Natural killer cell (primary cell): ENCODE measurements around the gene SH2D3A. TPM values are rescaled to one million over a fixed set of nuclear protein-coding genes. Genes with fewer than 3 reads are reported as not detected.

Experiments used
- ATAC-seq, 3 donors: fragments of 150-1000 bp in 2 of 3; fragments of 200-7000 bp in 1 of 3; cut with Tn5 transposase; 1 replicate in 1 of 3; 2 replicates in 2 of 3; pipeline ENCODE4 v1.10.0; 2021; ENCODE audit warnings: mild to moderate bottlenecking in 2 of 3, moderate library complexity in 2 of 3
- DNase-seq, 2 donors: peaks; one replicate each; pipeline versions ENCODE4 v3.0.0 to v3.0.0-alpha.2; 2013 to 2021; ENCODE audit warnings: mixed read lengths in 1 of 2
- H3K27ac ChIP-seq: one replicate; pipeline ENCODE4 v1.5.1; 2013; ENCODE audit warnings: mild to moderate bottlenecking, low read length
- H3K27me3 ChIP-seq: one replicate; pipeline ENCODE4 v1.6.1; 2013; ENCODE audit warnings: low read length; ENCODE audit not compliant: control insufficient read depth, insufficient read depth
- H3K36me3 ChIP-seq: one replicate; pipeline ENCODE4 v1.6.1; 2013; ENCODE audit warnings: low read length; ENCODE audit not compliant: control insufficient read depth, insufficient read depth
- H3K4me1 ChIP-seq: one replicate; pipeline ENCODE4 v1.6.1; 2013; ENCODE audit warnings: low read length; ENCODE audit not compliant: control insufficient read depth, insufficient read depth
- H3K4me3 ChIP-seq: one replicate; pipeline ENCODE4 v1.5.1; 2013; ENCODE audit warnings: low read length
- H3K9me3 ChIP-seq: one replicate; pipeline ENCODE4 v1.6.1; 2013; ENCODE audit warnings: low read length; ENCODE audit not compliant: control insufficient read depth, insufficient read depth
- H3K27ac Mint-ChIP-seq, 2 donors: one replicate each; pipeline ENCODE4 v1.8.0; 2022; ENCODE audit warnings: mild to moderate bottlenecking in 2 of 2, mixed read lengths in 2 of 2, moderate library complexity in 1 of 2
- H3K27me3 Mint-ChIP-seq, 2 donors: one replicate each; pipeline ENCODE4 v1.8.0; 2022; ENCODE audit warnings: low read depth in 2 of 2, mixed read lengths in 2 of 2
- H3K36me3 Mint-ChIP-seq: one replicate; pipeline ENCODE4 v1.8.0; 2022; ENCODE audit warnings: mixed read lengths
- H3K4me1 Mint-ChIP-seq, 2 donors: one replicate each; pipeline ENCODE4 v1.8.0; 2022; ENCODE audit warnings: mixed read lengths in 2 of 2
- H3K4me3 Mint-ChIP-seq: one replicate; pipeline ENCODE4 v1.8.0; 2022; ENCODE audit warnings: mild to moderate bottlenecking, moderate library complexity, mixed read lengths
- H3K9me3 Mint-ChIP-seq, 2 donors: one replicate each; pipeline ENCODE4 v1.8.0; 2022; ENCODE audit warnings: mixed read lengths in 2 of 2
- WGBS: methylation state at CpG from one replicate; pipeline ENCODE4 v1.1.7; 2013; ENCODE audit warnings: missing lambda C conversion rate; ENCODE audit not compliant: insufficient coverage; 5-methylcytosine and 5-hydroxymethylcytosine counted together
- intact Hi-C: fragments of 100-400 bp; cut with micrococcal nuclease; formaldehyde crosslinking; loops from one replicate; pipeline ENCODE4 v1.14.2; 2022
- total RNA-seq, 4 donors: library from RNA; stranded (reverse); fragments of 120-200 nt in 1 of 4; gene quantifications; one replicate each; pipeline versions ENCODE4 v1.2.3 to v1.2.4, GENCODE V29; 2013 to 2022
- TF ChIP-seq, protein P1 (sequence below): fragments of 200-600 bp; IDR thresholded peaks from one replicate; pipeline ENCODE4 v1.8.0; 2022; ENCODE audit warnings: antibody characterized with exemption

The SH2D3A gene
- total RNA-seq, 3 donors from 2014 or later (not counting 1 experiment from before 2014, with no cell fraction given), result 14.6 to 20.1 (median 15.3) TPM

DNA sequence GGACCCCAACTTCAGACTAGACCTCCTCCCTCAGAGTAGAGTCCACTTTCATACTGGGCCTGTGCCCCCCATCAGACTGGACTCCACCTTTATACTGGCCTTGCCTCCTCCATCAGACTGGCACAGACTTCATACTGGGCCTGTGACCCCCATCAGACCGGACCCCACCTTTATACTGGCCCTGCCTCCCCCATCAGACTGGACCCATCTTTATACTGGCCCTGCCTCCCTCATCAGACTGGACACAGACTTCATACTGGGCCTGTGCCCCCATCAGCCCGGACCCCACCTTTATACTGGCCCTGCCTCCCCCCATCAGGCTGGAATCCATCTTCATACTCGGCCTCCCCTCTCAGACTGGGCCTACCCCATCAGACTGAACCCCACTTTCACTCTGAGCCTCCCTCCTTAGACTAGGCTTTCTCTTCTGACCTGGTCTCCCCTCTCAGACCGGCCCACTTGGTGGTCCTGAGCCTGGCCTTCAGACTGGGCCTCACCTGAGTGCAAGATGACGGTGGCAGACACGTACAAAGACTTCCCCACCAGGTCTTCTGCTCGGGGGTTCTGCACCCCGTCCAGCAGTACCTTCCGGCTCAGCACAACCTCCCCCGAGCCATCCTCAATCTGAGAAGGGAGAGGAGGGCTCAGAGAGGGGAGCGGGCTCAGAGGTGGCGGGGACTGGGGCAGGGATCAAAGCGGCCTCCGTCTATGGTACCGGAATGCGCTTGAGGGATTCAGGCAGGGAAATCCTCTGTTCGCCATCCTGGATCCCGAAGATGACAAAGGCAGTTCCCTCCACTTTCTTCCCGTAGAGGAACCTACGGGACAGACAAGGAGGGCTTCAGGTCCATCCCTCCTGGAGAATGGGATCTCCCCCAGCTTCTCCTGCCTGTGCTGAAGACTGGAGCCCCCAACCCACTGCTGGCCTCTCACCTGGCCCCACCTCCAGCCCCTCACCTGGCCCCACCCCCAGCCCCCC lies 54.3 kb downstream of the SH2D3A start:
- Histone ChIP-seq H3K36me3 (no peaks in the 10 kb centered on the region), H3K27me3 (peaks cover 3% of the 10 kb centered on the region), H3K4me3 (no peak overlapping the region), H3K27ac (no peak overlapping the region), H3K9me3 (no peaks in the 10 kb centered on the region), H3K4me1 (peaks cover 8% of the 10 kb centered on the region)
- Mint-ChIP-seq H3K9me3 (no peaks in the 10 kb centered on the region), H3K27ac (no peak overlapping the region), H3K4me1 (peaks cover 12 to 25% of the 10 kb centered on the region in 2 donors), H3K4me3 (no peak overlapping the region), H3K36me3 (no peaks in the 10 kb centered on the region), H3K27me3 (peaks cover 27 to 28% of the 10 kb centered on the region in 2 donors)
- ATAC-seq (no peak), DNase-seq (no peak)
- TF ChIP-seq, protein P1, sequence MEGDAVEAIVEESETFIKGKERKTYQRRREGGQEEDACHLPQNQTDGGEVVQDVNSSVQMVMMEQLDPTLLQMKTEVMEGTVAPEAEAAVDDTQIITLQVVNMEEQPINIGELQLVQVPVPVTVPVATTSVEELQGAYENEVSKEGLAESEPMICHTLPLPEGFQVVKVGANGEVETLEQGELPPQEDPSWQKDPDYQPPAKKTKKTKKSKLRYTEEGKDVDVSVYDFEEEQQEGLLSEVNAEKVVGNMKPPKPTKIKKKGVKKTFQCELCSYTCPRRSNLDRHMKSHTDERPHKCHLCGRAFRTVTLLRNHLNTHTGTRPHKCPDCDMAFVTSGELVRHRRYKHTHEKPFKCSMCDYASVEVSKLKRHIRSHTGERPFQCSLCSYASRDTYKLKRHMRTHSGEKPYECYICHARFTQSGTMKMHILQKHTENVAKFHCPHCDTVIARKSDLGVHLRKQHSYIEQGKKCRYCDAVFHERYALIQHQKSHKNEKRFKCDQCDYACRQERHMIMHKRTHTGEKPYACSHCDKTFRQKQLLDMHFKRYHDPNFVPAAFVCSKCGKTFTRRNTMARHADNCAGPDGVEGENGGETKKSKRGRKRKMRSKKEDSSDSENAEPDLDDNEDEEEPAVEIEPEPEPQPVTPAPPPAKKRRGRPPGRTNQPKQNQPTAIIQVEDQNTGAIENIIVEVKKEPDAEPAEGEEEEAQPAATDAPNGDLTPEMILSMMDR, result no peak
- WGBS, result 94% methylated on average over 20 of the region's 20 CpGs
- intact Hi-C loops, result no loop called here

DNA sequence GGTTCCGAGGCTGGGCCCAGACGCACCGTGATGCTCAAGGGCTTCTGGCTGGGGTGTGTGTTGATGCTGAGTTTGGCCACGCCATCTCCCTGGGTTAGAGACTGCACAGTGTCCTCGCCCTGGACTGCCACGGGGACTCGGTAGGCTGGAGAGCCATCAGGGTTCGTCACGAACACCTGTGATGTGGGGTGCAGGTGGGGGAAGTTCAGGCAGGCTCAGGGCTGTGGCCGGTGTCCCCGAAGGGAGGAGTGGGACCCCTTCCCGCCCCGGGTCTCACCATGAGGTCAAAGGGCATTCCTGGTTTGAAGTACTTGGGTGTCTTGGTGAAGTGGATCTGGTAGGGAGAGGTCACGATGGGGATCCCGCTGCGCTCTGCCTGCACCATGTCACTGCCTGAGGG lies 55.0 kb downstream of the SH2D3A start:
- no peak for ATAC-seq
- no peaks in the 10 kb centered on the region for H3K36me3 ChIP-seq
- no peak overlapping the region for H3K27ac Mint-ChIP-seq
- H3K4me1 ChIP-seq, result peaks cover 8% of the 10 kb centered on the region
- no peak overlapping the region for H3K4me3 ChIP-seq
- H3K27me3 ChIP-seq, result peaks cover 3% of the 10 kb centered on the region
- H3K4me1 Mint-ChIP-seq, result peaks cover 9 to 19% of the 10 kb centered on the region in 2 donors
- no peaks in the 10 kb centered on the region for H3K9me3 ChIP-seq
- 93% methylated on average over 16 of the region's 16 CpGs for WGBS
- peaks cover 26 to 27% of the 10 kb centered on the region in 2 donors for H3K27me3 Mint-ChIP-seq
- no peak for DNase-seq
- H3K9me3 Mint-ChIP-seq, result no peaks in the 10 kb centered on the region
- TF ChIP-seq, protein P1, result no peak
- H3K27ac ChIP-seq, result no peak overlapping the region
- H3K4me3 Mint-ChIP-seq, result no peak overlapping the region
- intact Hi-C loops, result no loop called here
- no peaks in the 10 kb centered on the region for H3K36me3 Mint-ChIP-seq

DNA sequence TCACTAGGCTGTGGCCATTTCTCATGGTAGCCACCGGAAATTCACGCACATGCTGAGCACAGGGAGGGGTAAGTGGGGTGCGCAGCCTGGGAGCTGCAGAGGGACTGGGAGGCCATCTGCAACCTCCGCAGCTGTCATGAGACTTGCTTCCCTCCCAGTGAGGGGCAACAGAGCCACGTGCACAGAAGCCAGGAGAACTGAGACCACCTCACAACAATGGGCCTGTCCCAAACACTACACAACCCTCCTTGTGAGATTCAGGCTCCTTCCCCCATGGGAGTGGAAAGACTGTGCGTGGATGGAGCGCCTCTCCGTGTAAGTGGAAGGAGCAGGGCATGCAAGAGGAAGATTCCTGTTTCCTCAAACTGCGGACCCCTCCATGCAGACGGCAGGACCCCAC lies 55.6 kb downstream of the SH2D3A start:
- no peak overlapping the region for H3K4me3 Mint-ChIP-seq
- H3K27ac Mint-ChIP-seq, result no peak overlapping the region
- H3K4me1 Mint-ChIP-seq, result peaks cover 7 to 17% of the 10 kb centered on the region in 2 donors
- 84% methylated on average over 10 of the region's 10 CpGs for WGBS
- DNase-seq (no peak), ATAC-seq (no peak)
- Histone ChIP-seq H3K9me3 (no peaks in the 10 kb centered on the region), H3K27ac (no peak overlapping the region), H3K27me3 (peaks cover 3% of the 10 kb centered on the region), H3K36me3 (no peaks in the 10 kb centered on the region), H3K4me3 (no peak overlapping the region), H3K4me1 (peaks cover 8% of the 10 kb centered on the region)
- TF ChIP-seq, protein P1, result no peak
- H3K9me3 Mint-ChIP-seq, result no peaks in the 10 kb centered on the region
- no peaks in the 10 kb centered on the region for H3K36me3 Mint-ChIP-seq
- H3K27me3 Mint-ChIP-seq, result peaks cover 25 to 27% of the 10 kb centered on the region in 2 donors
- intact Hi-C loops, result no loop called here
